ENCODE measurements around the gene GAS2L1.

GAS2L1 gene

DNA sequence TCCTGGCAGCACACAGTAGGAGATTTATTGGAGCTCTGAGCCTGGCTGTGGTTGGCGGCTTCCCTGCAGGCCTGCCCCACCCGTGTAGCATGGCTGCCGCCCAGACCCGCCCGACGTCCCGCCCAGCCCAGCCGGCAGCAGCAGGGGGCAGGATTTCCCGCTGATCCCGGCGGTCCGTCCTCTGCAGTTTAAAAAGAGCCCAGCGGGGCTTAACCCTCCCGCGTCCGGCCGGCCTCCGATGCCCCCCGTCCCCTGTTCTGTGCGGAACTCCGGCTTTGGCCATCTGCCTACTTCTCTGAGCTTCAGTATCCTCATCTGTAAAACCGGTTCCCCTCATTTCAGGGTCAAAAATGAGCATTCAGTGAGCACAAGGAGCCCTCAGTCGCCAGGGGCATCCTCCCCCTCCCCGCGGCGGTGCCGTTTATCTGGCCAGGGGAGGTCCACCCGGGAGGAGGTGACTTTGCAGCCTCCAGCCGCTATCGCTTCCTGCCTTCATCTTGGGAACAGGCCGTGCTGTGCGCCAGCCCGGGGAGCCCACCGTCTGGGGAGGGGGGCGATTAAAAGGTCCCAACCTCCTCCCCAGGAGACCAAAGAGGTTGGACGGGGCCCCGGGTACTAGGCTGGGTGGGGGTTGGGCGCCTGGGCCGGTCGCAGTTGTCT is at the start of gene GAS2L1:
Gene GAS2L1, plus strand, starts transcription at position 476 of the 660 bp plus-strand sequence. CDS start 1,456 bp downstream, outside the sequence.
- peak; percentile 50 for DNase-seq (ENCODE audit: low spot score)

DNA sequence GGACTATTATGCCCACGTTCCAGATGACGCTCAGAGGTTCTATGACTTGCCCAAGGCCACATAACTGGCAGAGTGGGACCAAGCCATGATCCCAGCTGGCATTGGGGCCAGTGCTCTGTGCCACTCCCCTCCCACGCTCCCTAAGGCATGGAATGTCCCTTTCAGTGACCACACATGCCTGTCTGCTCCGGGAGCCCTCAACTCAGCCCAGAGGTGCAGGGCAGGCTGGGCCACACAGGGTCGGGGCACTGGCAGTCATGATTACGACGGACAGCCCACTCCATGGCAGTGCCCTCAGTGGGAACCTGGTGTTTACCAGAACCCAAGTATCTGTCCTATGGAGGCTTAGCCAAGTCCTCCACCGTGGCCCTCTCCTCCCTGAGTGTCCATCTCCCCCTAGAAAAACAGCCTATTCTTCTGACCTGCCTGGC is 48.7 kb upstream of the GAS2L1 start:
- no peak for DNase-seq (ENCODE audit: low spot score)

DNA sequence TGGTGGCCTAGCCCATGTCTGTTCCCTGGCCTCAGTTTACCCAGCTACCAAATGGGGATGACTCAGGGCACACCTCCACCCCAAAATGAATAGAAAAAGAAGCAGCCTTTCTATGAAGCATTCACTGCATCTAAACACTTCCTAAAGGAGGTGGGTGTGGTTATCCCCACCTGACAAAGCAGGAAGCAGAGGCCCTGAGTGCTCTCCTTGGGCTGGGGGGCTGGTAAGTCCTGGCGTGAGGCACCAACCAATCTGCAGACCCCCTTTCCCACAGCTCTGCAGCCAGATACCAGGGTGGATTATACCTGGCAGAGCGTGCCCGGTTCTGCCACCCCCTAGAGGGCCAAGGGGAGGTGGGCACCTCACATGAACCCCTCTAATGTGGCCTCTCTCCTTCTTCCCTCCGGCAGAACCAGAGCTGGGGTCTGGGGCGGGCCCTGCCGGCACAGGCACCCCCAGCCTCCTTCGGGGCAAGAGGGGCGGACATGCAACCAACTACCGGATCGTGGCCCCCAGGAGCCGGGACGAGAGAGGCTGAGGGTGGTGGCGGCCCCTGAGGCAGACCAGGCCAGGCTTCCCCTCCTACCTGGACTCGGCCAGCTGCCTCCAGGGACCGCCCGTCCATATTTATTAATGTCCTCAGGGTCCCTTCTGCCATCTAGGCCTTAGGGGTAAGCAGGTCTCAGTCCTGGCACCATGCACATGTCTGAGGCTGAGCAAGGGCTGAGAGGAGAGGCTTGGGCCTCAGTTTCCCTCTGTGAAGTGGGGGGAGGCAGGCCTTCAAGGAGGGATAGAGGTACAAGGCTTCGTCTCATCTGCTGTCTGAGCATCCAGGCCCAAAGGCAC is 47.8 kb upstream of the GAS2L1 start:
- no peak for DNase-seq (ENCODE audit: low spot score)

DNA sequence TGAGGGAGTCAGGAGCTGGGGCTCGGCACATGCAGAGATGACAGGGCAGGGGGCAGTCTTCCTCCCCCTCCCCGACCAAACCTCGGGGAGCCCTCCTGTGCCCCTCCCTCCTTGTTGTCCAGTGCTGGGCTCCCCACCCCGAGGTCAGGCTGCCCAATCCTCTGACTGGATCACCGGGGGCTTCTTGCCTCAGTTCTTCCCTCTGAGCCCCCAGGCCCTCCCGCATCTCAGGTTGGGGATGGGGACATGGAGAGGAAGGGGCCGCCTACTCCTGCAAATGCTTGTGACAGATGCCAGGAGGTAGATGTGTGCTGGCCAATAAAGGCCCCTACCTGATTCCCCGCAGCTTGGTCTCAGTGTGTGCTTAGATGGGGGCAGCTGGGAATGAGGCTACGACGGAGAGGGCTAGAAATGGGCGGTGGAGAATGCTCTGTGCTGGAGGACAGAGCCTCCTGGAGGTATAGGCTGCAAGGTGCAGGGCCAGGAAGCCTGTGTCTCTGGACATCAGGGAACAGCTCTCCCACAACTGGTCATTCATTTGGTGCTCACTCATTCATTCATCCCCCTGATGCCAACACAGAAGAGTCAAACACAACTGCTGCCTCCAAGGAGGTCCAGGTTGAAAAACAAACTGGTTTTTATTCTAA is 47.1 kb upstream of the GAS2L1 start:
- no peak for DNase-seq (ENCODE audit: low spot score)

DNA sequence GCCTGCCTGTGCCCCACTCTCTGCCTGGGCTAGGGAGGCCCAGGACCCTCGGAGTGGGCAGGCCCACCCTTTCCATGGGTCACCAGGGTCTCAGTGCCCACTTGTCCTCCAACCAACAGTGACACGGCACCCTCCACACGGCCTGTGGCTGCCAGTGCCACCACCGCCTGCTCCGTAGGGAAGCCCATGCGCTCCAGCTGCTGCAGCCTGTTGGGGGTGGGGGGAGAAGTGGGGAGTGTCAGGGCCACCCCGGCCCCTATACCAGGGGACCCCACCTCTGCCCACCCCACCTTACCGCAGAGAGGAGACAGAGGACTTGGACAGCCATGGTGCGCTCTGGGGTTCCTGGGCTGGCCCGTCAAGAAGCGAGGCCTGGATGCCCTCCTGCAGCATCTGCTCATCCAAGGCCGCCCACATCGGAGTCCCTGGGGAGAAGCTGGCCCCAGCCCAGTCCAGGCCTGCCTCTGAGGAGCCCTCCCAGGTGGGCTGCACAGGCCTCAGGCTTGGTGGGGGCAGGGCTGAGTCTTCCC is 46.4 kb upstream of the GAS2L1 start:
- no peak for DNase-seq (ENCODE audit: low spot score)

DNA sequence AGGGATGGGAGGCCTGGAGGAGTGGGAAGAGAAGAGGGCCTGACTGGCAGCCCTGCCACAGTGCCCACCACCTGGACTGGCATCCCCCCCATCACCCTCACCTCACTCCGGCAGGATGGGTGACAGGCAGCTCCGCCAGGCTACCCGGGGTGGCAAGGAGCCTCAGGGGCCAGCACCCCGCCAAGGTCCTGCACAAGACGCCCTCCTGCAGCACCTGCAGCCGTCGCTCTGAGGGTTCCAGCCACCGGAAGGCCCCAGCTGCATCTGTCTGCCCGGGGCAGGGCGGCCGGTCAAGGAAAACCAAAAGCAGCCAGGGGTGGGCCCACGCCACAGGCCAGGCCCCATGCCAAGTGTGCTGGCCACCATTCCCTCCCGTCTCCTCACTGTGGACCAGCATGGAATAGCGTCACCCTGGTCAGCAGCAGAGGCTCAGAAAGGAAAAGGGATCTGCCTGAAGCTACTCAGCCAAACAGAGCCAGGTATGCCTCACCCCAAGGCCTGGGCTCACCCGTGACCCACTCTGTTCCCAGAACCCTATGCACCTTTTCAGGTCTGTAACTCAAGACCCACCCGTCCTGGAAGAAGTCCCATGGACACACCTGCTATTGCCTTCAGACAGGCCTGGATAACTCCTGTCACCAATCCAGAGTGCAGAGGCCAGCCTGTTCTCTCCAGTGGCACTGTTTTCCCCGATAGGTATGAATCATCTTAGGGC is 45.7 kb upstream of the GAS2L1 start:
- DNase-seq (ENCODE audit: low spot score) = no peak

DNA sequence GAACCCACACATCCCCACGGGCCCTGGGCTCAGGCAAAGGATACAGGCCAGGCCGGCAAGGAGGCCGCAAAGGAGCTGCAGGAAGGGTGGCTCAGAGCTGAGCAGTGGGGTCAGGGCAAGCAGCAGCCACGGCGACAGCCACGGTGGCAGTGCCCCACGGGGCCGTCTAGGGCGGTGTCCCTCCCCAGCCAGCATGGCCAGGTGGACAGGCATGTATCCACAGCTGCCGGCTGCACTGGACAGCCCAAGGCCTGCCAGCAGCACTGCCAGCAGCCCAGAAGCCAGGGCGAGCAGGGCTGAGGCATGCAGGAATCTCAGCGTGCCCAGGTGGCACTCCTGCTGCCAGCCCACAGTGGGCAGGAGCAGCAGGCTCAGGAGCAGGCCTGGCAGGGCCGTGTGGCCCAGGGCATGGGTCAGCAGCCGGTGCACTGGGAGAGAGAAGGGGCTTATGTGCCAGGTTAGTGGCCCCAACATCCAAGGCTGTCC is 42.6 kb upstream of the GAS2L1 start:
- no peak for DNase-seq (ENCODE audit: low spot score)

DNA sequence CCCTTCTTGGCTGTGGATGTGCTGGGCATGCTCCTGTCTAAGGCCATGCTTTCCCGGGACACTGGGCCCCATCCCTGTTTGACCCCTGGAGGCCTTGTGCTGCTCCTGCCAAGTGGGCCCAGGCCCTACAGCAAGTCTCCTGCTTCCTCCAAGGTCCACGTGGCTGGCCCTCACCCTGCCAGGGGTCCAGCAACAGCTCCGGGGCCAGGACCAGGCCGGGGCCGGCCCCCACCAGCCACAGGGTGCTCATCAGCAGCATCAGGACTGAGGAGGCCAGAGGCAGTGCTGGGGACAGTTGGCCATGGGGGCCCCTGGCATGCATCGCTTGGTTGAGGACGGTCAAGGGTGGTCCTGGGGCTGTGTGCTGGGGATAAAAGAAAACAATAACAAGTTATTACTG is 41.1 kb upstream of the GAS2L1 start:
- DNase-seq (ENCODE audit: low spot score) = no peak

DNA sequence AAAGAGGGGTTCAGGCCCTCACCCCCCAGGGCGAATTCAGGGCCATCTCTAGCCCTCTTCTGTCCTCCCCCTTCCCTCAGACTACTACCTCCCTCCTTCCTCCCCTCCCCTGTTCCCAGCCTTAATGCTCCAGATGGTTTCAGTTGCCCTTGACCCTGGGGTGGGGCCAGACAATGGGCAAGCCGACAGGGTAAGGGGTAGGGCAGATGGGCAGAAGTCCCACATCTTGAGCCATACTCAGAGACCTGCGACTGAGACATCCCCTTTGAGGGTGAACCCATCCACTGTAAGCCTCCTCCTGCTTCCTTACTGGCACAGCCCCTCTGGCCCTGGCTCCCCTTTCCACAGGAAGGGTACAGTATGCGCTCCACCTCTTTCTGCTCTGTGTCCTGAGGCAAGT is 40.5 kb upstream of the GAS2L1 start:
- DNase-seq (ENCODE audit: low spot score) = no peak

DNA sequence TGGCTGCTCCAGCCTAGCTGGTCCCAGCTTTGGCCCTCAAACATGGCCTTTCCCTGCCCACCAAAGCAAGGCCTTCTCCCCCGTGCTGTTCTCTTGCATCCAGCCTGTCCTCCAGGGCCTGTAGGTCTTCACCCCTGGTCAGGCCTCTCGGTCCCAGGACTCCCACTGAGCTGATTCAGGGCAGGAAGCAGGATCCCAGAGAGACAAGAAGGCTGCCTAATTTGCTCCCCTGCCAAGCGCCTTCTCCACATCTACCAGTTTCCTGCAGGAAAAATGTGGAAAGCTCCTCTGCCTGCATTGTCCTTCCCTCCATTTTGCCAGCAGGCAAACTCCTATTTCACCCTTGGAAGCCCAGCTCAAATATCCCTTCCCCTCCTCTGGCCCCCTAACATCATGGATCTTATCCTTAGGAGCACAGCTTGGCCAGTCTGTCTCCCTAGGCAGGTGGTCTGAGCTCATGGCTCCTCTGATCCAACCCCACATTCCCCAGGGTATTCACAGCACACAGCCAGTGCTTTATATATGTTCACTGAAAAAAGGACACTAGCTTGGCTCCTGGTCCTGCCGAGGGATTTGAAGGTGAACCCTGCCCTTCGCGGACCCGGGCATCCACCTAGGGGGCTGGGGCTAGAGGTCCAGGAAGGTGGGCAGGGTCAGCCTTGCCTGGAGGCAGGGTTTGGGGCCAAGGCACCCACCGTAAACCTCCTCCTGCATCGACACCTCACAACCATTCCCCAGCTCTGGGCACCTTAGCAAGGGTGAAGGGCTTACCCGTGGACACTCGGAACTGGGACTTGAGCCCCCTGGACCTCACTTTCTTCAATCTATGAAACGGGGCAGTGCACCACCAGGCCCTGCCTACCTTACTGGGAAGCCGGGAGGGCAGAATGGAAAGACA is 39.6 kb upstream of the GAS2L1 start:
- DNase-seq (ENCODE audit: low spot score) = no peak

DNA sequence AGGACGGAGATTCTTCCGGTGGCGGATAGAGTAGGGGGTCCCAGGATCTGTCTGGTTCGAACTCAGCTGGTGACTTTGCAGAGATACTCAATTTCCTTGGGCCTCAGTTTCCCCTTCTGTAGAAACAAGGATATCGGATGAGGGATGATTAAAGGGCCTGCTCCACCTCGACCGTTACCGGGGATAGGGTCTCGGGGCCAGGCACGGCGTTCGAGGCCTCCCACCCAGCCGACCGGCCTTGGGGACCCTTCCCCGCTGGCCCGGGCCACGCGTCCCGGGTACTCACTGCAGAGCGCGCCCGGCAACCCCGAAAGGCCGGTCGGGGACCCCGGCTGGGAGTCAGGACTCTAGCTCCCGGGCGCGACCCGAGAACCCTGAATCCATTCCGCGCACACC is 39.0 kb upstream of the GAS2L1 start:
- no peak for DNase-seq (ENCODE audit: low spot score)

DNA sequence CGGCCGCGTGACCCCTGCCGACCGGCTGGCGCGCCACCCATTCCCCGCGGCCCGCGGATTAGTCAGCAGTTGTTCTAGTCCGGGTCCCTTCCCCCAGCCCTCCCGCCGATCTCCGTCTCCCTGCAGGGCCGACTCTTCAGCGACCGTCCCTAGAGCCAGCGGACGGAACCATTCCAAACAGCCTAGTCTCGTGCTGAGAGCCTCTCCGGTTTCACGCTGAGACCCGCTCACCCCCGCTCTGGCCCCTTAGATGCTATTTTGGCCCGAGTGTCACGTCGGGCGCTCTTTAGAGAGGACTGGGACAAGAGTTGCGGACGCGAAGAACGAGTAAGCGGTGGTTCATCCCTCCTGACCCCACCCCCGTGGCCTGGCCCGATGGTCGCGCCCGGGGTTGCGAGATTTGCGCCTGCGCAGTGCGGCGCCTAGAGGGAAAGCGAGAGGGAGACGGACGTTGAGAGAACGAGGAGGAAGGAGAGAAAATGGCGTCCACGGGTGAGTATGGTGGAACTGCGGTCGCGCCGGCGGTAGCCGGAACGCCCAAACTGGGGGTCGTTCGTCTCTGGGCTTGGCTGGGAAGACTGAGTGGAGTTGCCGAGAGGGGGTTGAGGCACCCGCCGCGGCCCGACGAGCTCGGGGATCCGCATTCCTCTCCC is 38.5 kb upstream of the GAS2L1 start, which contains the start of the genes EWSR1 and RHBDD3:
Gene EWSR1, plus strand, starts transcription at position 411 of the 653 bp plus-strand sequence. Its CDS starts 69 bp downstream, at position 480.
Gene RHBDD3, minus strand, starts transcription at position 124 of the 653 bp plus-strand sequence. CDS start 2,355 bp downstream, outside the sequence.
- peak; percentile 95 for DNase-seq (ENCODE audit: low spot score)

DNA sequence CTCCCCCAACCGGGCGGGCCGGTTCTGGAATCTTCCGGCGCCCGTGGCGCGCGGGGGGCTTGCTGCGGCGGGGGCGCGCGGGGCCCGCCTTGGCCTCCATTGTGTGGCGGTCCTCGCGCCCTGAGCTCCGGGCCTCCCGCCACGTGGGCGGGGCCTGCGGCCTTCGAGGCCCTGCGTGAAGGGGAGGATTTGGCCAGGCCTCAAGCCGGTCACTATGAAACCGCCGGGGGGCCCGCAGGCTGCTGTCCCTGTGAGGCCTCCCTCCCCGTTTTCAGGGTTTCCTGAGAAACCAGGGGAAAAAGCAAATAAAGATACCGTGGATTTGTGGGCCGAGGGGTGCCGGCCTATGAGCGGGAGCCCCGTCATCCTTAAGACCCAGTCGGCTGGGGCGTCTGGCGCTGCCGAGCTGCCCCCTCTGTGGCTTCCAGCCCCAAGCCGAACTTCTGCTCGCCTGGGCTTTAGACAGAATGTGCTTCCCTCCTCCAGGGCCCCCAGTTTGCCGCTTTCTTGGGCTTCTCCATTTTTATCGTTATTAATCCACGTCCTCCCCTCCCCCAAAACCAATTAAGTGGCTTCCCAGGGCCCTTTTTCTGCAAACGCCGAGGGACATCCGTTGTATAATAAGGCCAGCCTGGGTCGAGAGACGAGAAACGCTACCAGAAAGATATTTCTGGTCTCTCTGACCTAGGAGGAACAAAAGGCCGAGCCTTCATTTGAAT is 37.8 kb upstream of the GAS2L1 start:
- DNase-seq (ENCODE audit: low spot score) = peak; percentile 69

DNA sequence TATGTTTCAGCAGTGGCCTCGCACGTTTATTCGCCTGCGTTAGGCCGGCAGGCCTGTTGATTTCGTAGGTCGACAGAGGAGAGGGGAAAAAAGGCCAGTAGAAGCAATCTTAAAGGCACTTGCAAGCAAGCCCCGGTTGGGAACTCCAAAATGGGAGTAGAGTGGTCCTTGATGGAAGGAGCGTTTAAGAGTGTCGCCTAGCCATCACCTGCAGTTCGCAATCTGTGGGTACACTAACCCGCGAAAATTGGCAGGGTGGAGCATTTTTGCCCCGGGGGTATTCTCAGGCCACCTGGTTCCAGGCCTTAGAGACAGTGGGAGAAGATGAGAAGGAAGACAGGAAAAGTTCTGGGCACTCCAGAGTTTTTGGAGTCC is 37.2 kb upstream of the GAS2L1 start:
- DNase-seq (ENCODE audit: low spot score) = peak; percentile 25

DNA sequence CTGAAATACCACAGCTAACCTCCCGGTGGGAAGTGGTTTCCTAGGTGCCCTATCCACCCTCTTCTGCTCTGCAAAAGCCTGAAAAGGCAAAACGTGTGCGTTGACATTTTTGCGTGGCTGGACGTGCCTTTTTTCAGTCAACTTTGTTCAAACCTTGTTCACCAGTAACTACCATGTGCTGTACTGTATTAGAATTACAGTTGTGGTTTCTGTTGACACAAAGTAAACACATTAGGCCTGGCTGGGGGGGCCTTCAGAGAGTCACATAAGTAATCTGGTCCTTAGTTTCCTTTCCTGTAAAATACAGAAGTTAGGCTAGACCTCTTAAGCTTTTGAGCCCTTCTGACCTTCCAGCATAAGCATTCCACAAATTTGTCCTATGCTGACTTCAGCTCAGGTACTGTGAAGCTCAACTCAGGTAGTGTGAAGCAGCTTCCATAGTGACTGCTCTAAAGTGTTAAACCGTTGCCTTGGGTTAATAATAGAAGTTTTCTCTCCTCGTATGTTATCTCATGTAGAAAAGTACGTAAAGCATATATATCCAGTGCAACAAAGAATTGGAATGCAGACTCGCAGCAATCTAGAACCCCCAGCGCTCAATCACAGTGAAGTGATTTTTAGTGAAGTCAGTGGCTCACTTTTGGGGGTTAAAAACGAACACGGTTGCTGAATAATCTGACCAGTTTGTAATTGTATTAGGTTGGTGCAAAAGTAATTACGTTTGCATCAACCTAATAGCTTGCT is 36.5 kb upstream of the GAS2L1 start:
- DNase-seq (ENCODE audit: low spot score) = peak; percentile 35

DNA sequence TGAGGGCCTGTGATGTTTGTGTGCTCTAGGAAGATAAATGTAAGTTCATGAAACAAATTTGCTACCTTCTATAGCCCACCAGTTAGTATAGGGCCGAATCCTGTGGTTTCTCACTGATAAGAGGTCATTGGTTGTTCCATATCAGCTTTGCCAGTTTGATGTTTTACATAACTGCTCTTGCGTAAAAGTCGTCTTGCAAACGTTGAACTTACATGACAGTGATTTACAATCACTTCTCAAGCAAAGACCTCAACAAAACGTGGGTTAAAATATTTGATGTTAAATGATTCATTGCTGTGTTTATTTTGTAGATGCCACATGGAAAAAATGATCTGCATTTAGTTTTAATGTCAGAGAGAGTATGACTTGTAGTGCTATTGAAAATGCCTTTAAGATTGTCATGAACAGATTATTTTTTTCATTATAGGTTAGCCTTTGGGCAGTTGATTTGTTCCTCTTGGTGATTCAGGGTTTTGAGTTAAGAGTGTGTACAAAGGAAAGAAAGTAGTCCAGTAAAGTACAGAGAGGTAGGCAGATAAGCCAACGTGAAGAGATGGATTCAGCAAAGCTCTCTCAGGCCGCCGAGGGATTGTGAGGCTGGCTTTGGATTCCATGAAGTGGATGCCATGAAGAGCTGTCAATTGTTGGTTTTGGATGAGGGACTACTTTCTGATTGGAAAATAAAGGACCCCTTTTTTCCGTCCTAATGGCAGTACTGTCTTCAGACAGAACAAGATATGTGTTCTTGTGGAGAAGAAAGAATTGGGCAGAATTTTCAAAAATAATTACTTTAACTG is 35.8 kb upstream of the GAS2L1 start:
- peak; percentile 37 for DNase-seq (ENCODE audit: low spot score)

DNA sequence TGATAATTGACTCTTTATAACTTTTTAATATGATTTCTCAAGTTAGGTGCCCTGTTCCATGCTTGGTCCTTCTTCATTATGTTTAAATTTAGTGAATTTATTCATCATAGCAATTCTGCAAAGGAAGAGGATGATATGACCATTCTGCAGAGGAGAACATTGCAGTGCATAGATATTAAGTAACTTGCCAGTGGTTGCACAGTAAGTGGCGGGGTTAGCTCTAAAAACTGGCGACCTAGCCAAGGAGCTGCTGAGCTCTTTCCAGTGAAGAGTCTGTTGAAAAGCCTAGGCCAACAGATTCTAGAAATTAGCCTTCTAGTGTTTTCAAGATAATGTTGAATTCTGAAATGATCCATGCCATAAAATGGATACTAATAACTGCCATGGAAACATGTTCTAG is 33.8 kb upstream of the GAS2L1 start:
- no peak for DNase-seq (ENCODE audit: low spot score)

DNA sequence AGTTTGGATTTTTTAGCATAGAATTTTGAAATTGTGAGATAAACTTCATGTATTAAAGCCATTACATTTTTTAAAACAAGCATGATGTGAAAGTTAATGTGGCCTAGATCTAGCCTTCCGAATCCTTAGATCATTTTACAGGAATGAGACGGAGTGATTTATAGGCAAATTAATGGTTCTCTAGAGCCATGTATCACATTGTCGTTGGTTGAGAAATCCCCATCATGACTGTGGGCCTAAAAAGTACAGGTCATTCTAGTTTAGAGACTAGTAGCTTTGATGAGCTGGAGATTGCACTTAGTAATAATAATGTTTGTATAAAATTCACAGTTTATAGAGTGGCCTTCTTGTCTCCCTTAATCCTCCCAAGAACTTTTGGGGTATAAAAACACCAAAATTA is 31.3 kb upstream of the GAS2L1 start:
- DNase-seq (ENCODE audit: low spot score) = no peak
